ENCODE measurements around the gene ZNF408.

The ZNF408 gene

GRCh38 chr11:46681814-46682213 lies 19.0 kb upstream of the ZNF408 start:
- Histone ChIP-seq H2AFZ (ENCODE audit: low read depth, low read length, severe bottlenecking) (no peak overlapping the region), H4K20me1 (ENCODE audit: low read depth, low read length) (no peaks in the 10 kb centered on the region), H3K4me2 (ENCODE audit: low read depth, low read length, poor library complexity, severe bottlenecking) (no peak overlapping the region), H3K9me2 (replicated peaks; ENCODE audit: insufficient read depth, low read length) (no peaks in the 10 kb centered on the region), H3K36me3 (ENCODE audit: low read length) (no peaks in the 10 kb centered on the region), H3K27me3 (ENCODE audit: low read length) (no peaks in the 10 kb centered on the region), H3K27ac (ENCODE audit: low read depth, low read length) (no peak overlapping the region), H3K4me3 (ENCODE audit: insufficient read depth, low read length, poor library complexity, severe bottlenecking) (no peak overlapping the region), H3K9ac (ENCODE audit: low read length) (no peak overlapping the region), H3F3A (ENCODE audit: insufficient read depth) (no peaks in the 10 kb centered on the region), H3K79me2 (ENCODE audit: insufficient read depth, low read length) (no peaks in the 10 kb centered on the region), H3K9me3 (ENCODE audit: insufficient read depth, low read length) (no peaks in the 10 kb centered on the region)
- TF ChIP-seq CTCF (IDR thresholded peaks at IDR 0.05; ENCODE audit: insufficient read depth, low read length, poor library complexity, severe bottlenecking) (no peak), EZH2phosphoT487 (conservative IDR thresholded peaks at IDR 0.05; ENCODE audit: low read length) (no peak)

DNA sequence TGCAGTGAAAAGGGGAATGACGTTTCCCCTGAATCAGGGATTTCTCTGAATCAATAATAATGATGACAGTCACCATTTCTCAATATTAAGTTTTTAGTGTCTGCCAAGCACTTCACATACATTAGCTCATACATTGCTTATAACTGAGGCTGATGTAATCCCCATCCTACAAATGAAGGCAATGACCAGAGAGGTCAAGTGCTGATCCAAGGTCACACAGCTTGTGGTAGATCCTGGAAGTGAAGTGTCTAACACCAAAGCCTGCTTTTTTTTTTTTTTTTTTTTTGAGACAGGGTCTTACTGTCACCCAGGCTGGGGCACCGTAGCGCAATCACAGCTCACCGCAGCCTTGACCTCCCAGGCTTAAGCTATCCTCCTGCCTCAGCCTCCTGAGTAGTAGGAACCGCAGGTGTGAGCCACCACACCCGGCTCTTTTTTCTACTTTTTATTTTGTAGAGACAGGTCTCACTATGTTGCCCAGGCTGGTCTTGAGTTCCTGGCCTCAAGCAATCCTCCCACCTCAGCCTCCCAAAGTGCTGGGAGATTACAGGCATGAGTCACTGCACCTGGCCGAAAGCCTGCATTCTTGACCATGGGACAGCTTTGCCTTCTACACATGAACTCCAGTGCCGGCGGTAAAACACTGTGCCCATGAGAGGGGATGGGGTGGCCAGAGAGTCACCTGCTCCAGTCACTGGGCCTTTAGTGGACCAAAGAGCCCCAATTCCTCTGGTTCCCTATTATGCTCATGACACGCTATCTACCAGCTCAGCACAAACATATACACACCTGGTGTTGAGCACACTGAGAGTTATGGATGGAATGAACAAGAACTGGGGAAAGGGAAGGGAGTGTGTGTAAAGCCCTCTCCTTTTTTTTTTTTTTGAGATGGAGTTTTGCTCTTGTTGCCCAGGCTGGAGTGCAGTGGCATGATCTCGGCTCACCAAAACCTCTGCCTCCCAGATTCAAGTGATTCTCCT lies 17.8 kb upstream of the ZNF408 start:
- Histone ChIP-seq H3K9ac (ENCODE audit: low read length) (no peak overlapping the region), H3K4me2 (ENCODE audit: low read depth, low read length, poor library complexity, severe bottlenecking) (no peak overlapping the region), H3F3A (ENCODE audit: insufficient read depth) (no peaks in the 10 kb centered on the region), H3K4me3 (ENCODE audit: insufficient read depth, low read length, poor library complexity, severe bottlenecking) (no peak overlapping the region), H3K9me3 (ENCODE audit: insufficient read depth, low read length) (no peaks in the 10 kb centered on the region), H3K36me3 (ENCODE audit: low read length) (no peaks in the 10 kb centered on the region), H2AFZ (ENCODE audit: low read depth, low read length, severe bottlenecking) (no peak overlapping the region), H3K27ac (ENCODE audit: low read depth, low read length) (no peak overlapping the region), H4K20me1 (ENCODE audit: low read depth, low read length) (no peaks in the 10 kb centered on the region), H3K9me2 (replicated peaks; ENCODE audit: insufficient read depth, low read length) (no peaks in the 10 kb centered on the region), H3K27me3 (ENCODE audit: low read length) (no peaks in the 10 kb centered on the region), H3K79me2 (ENCODE audit: insufficient read depth, low read length) (no peaks in the 10 kb centered on the region)
- no peak for TF ChIP-seq EZH2phosphoT487 (conservative IDR thresholded peaks at IDR 0.05; ENCODE audit: low read length)
- TF ChIP-seq CTCF (IDR thresholded peaks at IDR 0.05; ENCODE audit: insufficient read depth, low read length, poor library complexity, severe bottlenecking), result no peak

DNA sequence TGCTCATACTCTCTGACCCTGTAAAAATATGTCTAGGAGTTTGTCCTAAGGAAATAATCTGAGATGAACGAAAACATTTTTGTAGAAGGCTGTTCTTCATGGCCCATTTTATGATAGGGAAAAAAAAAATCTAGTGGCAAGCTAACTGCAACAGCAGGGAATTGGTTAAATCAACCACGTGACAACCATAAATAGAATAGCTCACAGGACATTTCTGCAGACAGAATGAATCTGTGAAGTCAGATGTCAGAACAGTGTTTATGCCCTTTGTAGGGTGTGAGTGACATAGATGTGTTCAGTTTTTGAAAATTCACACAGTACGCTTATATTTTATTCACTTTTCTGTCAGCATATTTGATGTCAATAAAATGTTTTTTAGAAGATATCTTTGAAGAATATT lies 16.5 kb upstream of the ZNF408 start:
- Histone ChIP-seq H3K9me3 (ENCODE audit: insufficient read depth, low read length) (no peaks in the 10 kb centered on the region), H3K4me2 (ENCODE audit: low read depth, low read length, poor library complexity, severe bottlenecking) (no peak overlapping the region), H3K27me3 (ENCODE audit: low read length) (no peaks in the 10 kb centered on the region), H3K9me2 (replicated peaks; ENCODE audit: insufficient read depth, low read length) (no peaks in the 10 kb centered on the region), H3K79me2 (ENCODE audit: insufficient read depth, low read length) (no peaks in the 10 kb centered on the region), H3F3A (ENCODE audit: insufficient read depth) (no peaks in the 10 kb centered on the region), H4K20me1 (ENCODE audit: low read depth, low read length) (no peaks in the 10 kb centered on the region), H2AFZ (ENCODE audit: low read depth, low read length, severe bottlenecking) (no peak overlapping the region), H3K36me3 (ENCODE audit: low read length) (no peaks in the 10 kb centered on the region), H3K9ac (ENCODE audit: low read length) (no peak overlapping the region), H3K27ac (ENCODE audit: low read depth, low read length) (no peak overlapping the region), H3K4me3 (ENCODE audit: insufficient read depth, low read length, poor library complexity, severe bottlenecking) (no peak overlapping the region)
- TF ChIP-seq EZH2phosphoT487 (conservative IDR thresholded peaks at IDR 0.05; ENCODE audit: low read length), result no peak

Data from SU-DHL-6 (cell line).